AG09309 (cell line): ENCODE results near the gene MAGI1.
A peak's percentile ranks its signal among the peaks of the same experiment; 100 is the strongest.
"Not testable (repeated sequence)": the region's sequence is repeated elsewhere in the genome, so short reads cannot be mapped to it uniquely, and the experiment has no call there.

Source experiments
- DNase-seq: peaks from one replicate; pipeline ENCODE4 v3.0.0-alpha.2; 2010; ENCODE audit warnings: low read depth
- H3K4me3 ChIP-seq: 2 replicates; pipeline ENCODE4 v1.5.1; 2011; ENCODE audit warnings: mild to moderate bottlenecking, low read depth, low read length, moderate library complexity; ENCODE audit not compliant: control insufficient read depth
- CTCF ChIP-seq: IDR thresholded peaks from 2 replicates; pipeline ENCODE4 v1.5.1; 2011; ENCODE audit warnings: mild to moderate bottlenecking, low read depth, low read length, inconsistent platforms; ENCODE audit not compliant: insufficient read depth, control insufficient read depth; ENCODE audit errors: missing control alignments

The MAGI1 gene

GRCh38 chr3:65729973-65730372, 308.7 kb downstream of the MAGI1 start:
- H3K4me3 ChIP-seq: no peak overlapping the region
- DNase-seq: no peak
- TF ChIP-seq CTCF: no peak

- no peak for TF ChIP-seq CTCF
- DNase-seq: peak; percentile 29
- H3K4me3 ChIP-seq: no peak overlapping the region
Observed at GRCh38 chr3:65729555-65729954, 309.2 kb downstream of the MAGI1 start.

- no peak overlapping the region for H3K4me3 ChIP-seq
- TF ChIP-seq CTCF: no peak
- no peak for DNase-seq
Observed at GRCh38 chr3:65728138-65728537, 310.6 kb downstream of the MAGI1 start.

- no peak for TF ChIP-seq CTCF
- no peak for DNase-seq
- no peak overlapping the region for H3K4me3 ChIP-seq
Observed at GRCh38 chr3:65723985-65724384, 314.7 kb downstream of the MAGI1 start.

GRCh38 chr3:65723011-65723410, 315.7 kb downstream of the MAGI1 start:
- no peak for TF ChIP-seq CTCF
- no peak overlapping the region for H3K4me3 ChIP-seq

GRCh38 chr3:65720989-65721737, 317.6 kb downstream of the MAGI1 start:
- DNase-seq: no peak
- no peak overlapping the region for H3K4me3 ChIP-seq
- no peak for TF ChIP-seq CTCF

More at GRCh38 chr3:65723011-65723410, 315.7 kb downstream of the MAGI1 start:
- DNase-seq: no peak

GRCh38 chr3:65719639-65720038, 319.1 kb downstream of the MAGI1 start:
- not testable (repeated sequence) for H3K4me3 ChIP-seq, DNase-seq
